Stimulated activated CD4-positive, alpha-beta T cell treated with anti-CD3 and anti-CD28 coated beads, Interleukin-1b, Interleukin-23, amount 100 ng/mL, for 4 hours (primary cell): ENCODE measurements around the gene CCDC83.
A peak's percentile ranks its signal among the peaks of the same experiment; 100 is the strongest.
"Not testable (repeated sequence)": the region's sequence is repeated elsewhere in the genome, so short reads cannot be mapped to it uniquely, and the experiment has no call there.

Source experiments
- DNase-seq, 2 donors: peaks; one replicate each; pipeline ENCODE4 v3.0.0-alpha.2; 2020; ENCODE audit warnings: low read depth in 2 of 2

Gene CCDC83

DNA sequence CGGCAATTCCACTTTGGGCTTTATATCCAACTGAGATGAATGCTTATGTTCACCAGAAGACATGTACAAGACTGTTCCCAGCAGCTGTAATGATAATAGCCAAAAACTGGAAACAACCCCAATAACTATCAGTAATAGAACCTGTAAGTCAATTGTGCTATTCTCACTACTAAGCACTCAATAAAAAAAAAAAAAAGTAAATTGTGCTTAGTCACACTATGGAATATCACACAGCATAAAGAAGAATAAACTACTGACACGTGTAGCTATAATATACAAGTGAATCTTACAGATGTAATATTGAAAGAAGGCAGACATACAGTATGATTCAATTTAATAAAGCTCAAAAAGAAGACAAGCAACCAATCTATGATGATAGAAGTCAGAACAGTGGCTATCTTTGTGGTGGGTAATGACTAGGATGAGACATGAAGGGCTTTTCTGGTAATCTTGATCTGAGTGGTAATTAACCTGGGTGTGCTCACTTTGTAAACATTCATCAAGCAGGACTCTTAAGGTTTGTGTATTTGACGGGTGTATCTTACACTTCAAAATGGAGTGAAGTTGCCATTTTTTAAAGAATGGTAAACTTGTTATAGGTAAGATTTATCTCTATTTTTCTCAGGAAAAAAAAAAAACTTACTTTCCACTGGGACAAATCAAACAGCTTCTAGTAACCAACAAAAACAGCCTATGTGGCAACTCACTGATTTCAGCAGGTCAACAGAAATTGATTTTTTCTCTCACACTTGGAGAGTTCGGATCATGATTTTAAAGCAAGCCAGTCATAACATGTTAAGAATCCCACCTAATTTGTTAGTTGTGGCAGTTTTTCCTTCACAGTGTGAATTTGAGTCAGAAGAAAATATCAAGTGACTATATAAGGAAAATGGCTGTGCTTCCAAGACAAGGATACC, 84.2 kb downstream of the CCDC83 start:
- DNase-seq, result no peak

DNA sequence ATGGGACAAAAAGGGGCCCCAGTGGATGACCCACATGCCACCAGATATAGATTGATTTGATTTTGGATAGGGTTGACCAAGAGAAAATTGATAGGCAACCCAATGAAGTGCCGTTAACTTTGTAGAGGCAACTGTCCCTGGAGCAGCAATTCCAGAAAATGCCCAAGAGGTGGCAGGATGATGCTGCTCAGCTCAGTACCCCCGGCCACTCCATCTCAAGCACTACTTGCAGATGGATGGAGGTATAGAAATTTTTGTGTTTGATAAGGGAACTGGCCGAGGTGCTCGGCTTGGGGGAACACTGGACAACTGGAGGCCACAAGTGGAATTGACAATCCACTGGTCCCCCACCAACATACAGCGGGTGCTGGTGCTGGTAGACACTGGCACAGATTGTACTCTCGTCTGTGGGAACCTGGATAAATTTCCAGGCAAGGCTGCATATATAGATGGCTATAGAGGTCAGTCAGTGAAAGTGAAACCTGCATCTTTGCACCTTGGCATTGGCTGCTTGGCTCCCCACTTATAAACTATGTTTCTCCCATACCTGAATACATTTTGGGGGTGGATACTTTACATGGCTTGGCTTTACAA, 86.3 kb downstream of the CCDC83 start:
- DNase-seq, result peak in 1 of 2 donors; percentile 10

DNA sequence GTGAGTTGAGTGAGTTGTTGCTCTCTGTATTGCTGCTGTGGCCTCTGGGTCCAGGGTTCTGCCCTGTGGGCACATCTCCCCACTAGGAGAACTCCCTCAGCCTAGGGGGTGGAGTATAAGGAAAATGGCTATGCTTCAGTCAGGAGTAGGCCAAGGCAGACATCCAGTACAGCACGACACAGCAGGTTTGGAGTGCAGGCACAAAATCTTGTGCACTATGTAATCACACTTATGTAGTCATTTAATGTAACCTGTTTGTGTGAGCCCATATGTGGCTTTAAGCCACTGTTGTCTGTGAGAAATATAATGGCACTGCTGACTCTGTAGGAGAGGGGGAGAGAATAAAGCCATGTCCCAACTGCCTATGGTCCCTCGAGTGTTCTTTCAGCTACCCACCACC, 90.1 kb downstream of the CCDC83 start:
- DNase-seq, result no peak

DNA sequence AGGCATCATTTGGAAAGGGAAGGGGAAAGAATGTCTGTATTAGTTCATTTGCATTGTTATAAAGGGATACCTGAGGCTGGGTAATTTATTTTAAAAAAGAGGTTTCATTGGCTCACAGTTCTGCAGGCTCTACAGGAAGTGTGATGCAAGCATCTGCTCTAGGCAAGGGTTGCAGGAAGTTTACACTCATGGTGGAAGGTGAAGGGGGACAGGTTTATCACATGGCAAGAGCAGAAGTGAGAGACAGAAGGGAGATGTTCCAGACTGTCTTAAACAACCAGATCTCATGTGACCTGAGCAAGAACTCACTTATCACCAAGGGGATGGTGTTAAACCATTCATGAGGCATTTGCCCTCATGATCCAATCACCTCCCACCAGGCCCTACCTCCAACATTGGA, 90.6 kb downstream of the CCDC83 start:
- DNase-seq, result no peak

DNA sequence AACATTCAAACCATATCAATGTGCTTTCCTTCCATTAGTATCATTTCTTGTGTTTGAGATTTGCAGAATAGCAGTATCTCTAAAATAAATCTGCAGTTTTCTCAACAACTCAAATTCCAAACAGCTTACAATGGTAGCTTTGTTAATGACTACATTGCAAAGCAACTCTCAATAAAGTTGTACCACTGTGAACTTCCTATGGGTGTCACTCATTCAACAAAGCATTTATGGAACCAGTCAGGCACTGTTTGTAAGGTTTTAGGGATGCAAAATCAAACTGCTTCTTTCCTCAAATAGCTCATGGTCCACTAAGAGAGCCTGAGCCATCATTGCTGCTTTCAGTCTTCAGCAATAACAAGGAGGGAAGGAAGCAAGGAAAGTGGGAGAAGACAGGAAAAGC, 91.0 kb downstream of the CCDC83 start:
- DNase-seq, result no peak

DNA sequence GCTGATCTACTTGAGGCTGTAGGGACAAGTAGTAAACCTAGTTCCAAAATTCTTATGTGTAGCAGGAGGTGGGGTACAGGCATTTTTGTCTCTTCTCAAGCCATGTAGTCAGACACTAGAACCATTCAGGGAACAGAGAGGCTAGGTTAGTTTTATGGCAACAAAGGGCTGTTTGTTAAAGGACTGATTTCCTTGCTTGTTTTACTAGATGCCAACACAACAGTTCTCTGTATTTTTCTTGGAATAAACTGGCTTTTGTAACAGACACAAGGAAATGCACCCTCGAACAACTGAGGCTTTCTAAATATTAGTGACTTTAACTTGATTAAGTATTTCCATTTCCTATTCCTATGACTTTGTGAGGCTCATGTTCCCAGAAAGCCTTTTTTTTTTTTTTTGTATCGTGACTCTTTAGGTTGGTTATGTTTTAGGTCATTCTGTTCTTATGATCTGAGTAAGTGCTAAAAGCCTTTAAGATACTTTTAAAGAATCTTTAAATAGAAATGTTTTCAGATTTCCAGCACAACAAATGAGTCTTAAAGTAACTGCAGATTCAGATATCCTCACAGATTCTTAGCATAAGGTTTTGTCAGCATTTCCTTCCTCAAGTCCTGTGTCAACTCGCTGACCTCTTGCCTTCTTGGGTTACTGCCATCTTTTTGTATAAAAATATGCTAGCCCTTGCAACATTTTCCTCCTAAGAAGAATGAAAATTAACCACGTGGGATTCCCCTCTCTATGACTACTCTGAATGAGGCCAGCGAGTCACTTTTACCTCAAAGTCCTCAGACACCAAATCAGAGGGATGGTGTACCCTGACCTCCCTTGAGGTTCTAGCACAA, 92.5 kb downstream of the CCDC83 start:
- DNase-seq, result no peak

DNA sequence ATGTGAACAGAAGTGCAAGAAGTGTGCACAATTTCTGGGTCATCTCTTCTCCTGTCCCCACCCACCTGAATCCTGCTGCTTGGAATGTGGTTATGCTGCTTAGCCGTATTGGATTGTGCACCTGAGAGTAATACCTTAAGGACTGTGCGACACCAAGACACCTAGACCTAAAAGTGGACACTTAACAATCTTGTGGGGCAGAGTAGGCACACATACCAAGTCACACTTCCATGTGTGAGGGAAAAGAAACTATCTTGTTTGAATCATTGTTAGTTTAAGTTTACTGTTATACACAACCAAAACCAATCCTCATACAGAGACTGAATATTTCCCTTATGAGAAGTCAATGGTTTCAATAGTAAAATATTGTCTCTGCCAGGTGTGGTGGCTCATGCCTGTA, 93.7 kb downstream of the CCDC83 start:
- DNase-seq, result no peak

DNA sequence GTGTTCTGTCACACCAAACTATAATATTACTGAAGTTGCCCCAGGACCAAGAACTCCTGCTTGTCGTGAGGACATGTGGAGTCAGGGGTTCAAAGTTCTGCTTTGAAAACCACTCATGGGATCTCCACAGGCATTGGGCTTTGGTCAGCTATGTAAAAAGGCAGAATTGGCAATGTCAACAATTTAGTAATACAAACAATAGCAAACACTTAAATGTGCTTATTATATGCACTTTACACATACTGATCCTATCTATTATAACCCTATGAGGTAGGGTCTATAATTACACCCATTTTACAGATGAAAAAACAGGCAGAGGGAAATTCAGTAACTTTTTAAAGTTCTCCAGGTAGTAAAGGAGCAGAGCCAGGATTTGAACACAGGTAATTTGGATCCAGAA, 94.6 kb downstream of the CCDC83 start:
- no peak for DNase-seq

DNA sequence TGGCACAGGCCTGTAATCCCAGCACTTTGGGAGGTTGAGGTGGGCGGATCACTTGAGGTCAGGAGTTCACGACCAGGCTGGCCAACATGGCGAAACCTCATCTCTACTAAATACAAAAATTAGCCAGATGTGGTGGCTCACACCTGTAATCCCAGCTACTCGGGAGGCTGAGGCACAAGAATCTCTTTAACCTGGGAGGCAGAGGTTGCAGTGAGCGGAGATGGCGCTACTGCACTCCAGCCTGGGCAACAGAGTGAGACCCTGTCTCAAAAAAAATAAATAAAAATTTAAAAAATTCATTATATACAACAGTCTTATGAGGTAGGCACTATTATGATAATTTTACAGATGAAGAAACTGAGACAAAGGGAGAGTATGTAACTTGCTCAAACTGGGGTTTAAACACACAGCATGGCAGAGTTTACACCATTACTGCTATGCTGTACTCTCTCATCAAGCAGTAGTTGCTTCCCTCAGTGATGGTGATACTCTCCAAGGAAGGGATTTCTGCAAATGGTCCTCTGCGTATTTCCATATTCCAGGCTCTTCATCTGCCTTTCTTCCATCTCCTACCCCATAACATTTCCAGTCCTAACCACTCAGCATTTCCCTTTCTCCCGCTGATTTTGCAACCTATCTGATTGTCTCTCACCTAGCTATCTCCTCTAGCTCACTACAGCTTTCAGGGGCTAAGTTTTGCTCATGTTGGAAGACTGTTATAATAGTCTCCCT, 95.3 kb downstream of the CCDC83 start:
- DNase-seq, result no peak

DNA sequence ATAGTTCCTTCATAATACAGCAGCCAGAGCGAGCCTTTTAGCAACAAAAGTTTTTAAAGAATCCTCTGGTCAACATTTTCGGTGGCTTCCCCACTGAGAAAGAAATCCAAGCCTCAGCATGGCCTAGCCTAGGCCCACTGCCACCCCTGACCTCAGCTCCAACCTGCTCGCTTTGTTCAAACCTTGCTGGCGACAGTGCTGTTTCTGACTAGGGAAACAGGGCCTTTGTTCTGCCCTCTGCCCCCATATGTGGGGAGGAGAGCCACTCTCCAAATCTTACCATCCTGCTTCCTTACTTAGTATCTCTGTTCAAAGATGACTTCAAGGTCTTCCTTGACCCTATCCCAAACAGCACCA, 95.8 kb downstream of the CCDC83 start:
- DNase-seq, result no peak

DNA sequence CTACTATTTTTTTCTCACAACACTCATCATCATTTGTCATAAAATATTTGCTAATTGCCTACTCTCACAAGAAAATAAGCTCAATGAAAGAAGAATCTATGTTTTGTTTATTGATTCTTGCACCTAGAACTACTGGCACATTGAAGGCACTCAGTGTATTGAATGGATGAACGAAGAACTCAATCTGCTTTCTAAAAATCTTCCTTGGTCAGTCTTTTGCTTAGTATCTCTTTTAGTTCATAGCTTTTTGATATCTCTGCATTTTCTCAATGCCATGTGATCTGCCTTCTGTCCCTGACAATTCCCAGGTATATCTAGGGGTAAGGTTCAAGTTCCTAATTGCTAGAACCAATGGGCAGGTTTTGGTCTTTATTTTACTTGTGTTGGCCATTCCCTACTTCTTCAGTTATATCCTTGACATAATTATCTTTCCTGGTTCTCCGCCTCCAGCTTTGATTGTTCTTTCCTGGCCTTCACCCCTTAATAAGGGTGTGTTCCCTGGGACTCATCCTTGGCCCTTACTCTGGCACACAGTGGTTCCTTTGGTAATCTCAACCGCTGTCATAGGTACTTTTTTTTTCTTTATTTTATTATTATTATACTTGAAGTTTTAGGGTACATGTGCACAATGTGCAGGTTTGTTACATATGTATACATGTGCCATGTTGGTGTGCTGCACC, 96.4 kb downstream of the CCDC83 start:
- no peak for DNase-seq

DNA sequence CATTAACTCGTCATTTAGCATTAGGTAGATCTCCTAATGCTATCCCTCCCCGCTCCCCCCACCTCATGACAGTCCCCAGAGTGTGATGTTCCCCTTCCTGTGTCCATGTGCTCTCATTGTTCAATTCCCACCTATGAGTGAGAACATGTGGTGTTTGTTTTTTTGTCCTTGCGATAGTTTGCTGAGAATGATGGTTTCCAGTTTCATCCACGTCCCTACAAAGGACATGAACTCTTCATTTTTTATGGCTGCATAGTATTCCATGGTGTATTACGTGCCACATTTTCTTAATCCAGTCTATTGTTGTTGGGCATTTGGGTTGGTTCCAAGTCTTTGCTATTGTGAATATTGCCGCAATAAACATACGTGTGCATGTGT, 96.9 kb downstream of the CCDC83 start:
- not testable (repeated sequence) for DNase-seq

DNA sequence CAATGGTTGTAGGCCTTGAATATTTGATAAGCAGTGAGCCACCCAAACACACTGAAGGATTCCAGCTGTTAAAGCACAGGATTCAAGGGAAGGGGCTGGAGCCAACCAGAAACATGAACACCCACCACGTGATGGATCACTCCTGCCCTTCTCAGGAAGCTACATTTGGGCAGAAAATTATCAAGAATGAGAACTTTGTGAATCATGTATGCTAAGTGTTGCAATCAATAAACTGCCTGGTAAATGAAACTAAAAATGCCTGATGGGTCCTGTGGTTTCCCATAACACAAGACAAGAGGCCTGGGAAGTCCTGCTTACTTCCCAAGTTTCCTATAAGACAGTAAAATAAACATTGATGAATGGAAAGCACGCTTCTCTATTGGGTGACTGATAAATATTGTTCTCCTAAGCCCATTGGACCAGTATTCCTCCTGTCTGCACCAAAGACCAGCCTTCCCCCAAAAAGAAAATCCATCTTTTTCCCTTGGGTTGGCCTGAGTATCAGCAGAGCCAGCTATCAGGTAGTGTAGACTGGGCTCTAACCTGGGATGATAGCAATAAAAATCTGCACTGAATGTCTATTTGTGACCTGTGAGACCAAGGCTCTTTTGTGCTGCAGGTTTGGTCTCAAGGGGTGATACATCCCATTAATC, 98.4 kb downstream of the CCDC83 start:
- DNase-seq, result no peak

DNA sequence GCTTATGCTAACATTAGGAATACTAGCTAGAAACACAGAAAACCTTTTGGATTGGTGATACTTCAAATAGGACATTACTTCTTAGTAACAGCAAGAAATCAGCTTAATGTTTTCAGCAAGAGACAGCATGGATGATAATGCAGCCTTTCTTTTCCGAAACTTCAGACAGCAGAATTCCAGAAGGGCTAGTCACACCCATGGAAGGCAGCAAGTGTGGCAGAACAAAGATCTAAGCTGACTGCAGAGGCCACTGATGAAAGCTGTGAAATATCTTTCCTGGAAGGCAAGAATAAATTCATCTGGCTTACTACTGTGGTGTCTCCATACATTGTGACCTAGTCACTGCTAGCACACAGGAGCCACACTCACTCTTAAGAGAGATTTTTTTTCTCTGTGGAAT, 100.3 kb downstream of the CCDC83 start:
- DNase-seq, result no peak

DNA sequence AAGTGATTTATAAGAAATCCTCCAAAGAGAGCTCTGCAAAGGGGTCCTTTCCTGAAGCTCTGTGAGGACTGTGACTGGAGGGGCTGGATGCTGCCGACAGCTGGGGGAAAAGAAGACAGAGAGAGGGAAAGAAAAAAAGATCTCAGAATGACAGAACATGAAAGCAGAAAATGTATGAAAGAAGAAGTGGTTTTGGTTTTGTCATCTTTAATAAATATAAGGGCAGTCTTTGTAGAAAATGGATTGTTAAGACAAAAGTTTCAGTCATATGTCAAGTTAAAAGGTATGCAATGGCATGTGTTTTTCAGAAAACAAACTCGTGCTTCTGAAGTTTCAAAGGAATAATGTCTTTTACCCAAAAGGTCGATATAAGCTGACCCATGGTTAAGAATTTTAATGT, 105.5 kb downstream of the CCDC83 start:
- no peak for DNase-seq

DNA sequence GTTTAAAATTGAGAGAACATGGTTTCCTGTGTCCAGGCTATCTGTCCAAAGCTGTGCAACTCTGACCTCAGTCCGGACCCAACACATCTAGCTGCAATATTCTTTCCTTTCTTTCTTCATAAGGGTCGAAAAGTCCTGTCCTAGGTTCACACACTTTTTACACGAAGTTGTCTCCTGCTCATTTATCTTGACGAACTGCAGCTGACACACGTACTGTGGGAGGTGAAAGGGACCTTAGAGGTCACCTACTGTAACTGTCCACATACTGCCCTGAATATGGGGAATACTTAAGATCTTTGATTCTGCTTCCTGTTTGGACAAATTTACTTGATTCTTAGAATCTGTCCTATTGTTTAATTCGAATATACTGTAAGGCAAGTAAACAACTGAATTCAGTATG, 105.9 kb downstream of the CCDC83 start:
- DNase-seq, result no peak

DNA sequence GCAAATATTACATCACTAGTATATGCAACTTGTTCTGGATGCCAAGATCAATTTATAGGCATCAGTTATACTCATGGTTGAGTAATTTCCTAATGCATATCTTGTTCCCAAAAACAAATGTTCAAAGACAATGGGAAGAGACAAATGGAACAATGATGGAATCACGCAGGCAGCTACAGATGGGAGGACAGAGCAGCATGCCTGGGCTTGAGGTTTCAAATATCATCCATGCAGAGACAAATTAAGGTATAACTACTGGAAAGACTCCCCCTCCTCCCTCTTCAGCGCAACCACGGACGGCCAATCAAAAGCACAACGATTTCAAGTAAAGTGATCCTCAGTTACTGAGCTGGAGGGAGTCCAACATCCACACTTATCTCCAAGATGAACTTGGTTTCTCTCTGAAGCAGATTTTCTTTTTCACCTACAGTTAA, 106.8 kb downstream of the CCDC83 start:
- DNase-seq, result no peak

DNA sequence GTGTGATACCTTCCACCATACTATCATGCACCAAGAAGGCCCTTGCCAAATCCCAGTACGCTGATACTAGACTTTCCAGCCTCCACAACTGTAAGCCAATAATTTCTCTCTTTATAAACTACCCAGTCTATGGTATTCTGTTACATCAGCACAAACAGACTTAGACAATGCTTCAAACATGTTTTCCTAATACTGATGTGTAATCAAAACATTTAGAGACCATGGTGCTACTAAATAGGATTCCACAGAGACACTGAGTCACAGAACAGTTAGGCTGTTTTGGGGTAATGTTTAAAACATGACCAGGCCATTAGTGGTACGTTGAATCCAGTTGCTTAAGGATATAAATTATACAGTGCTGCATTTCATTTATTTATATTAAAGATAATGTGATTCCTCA, 110.0 kb downstream of the CCDC83 start:
- DNase-seq, result no peak

DNA sequence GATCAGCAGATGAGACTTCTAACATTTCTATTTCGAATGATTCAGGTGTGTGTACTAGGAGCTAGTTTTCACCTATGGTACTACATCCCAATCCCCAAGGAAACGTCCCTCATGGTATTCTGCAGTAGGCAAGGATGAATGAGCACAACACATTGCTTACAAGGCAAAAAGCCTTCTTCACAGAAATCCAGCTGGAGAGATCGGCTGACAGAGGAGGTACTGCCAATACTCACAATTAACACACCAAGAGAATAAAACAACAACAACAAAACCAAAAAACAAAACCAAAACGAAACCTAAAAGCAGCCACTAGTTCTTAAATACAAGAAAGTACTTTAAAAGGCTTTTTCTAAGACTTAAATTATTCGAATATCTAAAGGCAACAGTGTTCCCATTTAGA, 112.3 kb downstream of the CCDC83 start:
- no peak for DNase-seq
